CD14-positive monocyte (primary cell): ENCODE results near the gene C8G. TPM values are rescaled to one million over a fixed set of nuclear protein-coding genes. Genes with fewer than 3 reads are reported as not detected.

Source experiments
- DNase-seq, 3 donors: peaks; one replicate each; pipeline ENCODE4 v3.0.0-alpha.2; 2011 to 2022
- H2AFZ ChIP-seq: 2 replicates; pipeline ENCODE4 v1.6.0; 2012; ENCODE audit warnings: mild to moderate bottlenecking, low read depth, low read length, inconsistent platforms; ENCODE audit not compliant: insufficient read depth, poor library complexity, severe bottlenecking
- H3K27ac ChIP-seq, 2 donors: 1 replicate in 1 of 2; 2 replicates in 1 of 2; pipeline ENCODE4 v1.5.1; 2012 to 2013; ENCODE audit warnings: low read length in 2 of 2, control low read depth in 1 of 2, inconsistent platforms in 1 of 2, low read depth in 1 of 2, mild to moderate bottlenecking in 1 of 2
- H3K27me3 ChIP-seq, 2 donors: one replicate each; pipeline versions ENCODE4 v1.6.0 to v1.6.1; 2011 to 2013; ENCODE audit warnings: low read length in 2 of 2; ENCODE audit not compliant: control insufficient read depth in 2 of 2, insufficient read depth in 2 of 2
- H3K36me3 ChIP-seq, 2 donors: replicated peaks in 1 of 2; 1 replicate in 1 of 2; 2 replicates in 1 of 2; pipeline versions ENCODE4 v1.5.1 to v1.6.1; 2012 to 2013; ENCODE audit warnings: low read length in 2 of 2, control low read depth in 1 of 2, inconsistent platforms in 1 of 2, mild to moderate bottlenecking in 1 of 2; ENCODE audit not compliant: insufficient read depth in 2 of 2, control insufficient read depth in 1 of 2
- H3K4me1 ChIP-seq, 2 donors: 1 replicate in 1 of 2; 2 replicates in 1 of 2; pipeline versions ENCODE4 v1.5.1 to v1.6.1; 2012 to 2013; ENCODE audit warnings: low read length in 2 of 2, control low read depth in 1 of 2, inconsistent platforms in 1 of 2, mild to moderate bottlenecking in 1 of 2, moderate library complexity in 1 of 2; ENCODE audit not compliant: insufficient read depth in 2 of 2, control insufficient read depth in 1 of 2
- H3K4me2 ChIP-seq: replicated peaks from 2 replicates; pipeline ENCODE3; 2012; ENCODE audit warnings: low read length, moderate library complexity, mild to moderate bottlenecking; ENCODE audit not compliant: poor library complexity, severe bottlenecking; ENCODE audit errors: extremely low read depth
- H3K4me3 ChIP-seq, 3 experiments: fragments of 200-600 bp in 1 of 3; sonication (generic) in 1 of 3; replicated peaks in 1 of 3; 1 replicate in 2 of 3; 2 replicates in 1 of 3; pipeline ENCODE4 v1.5.1; 2011 to 2013; ENCODE audit warnings: low read length in 3 of 3, mild to moderate bottlenecking in 3 of 3, control low read depth in 2 of 3, low read depth in 2 of 3, inconsistent platforms in 1 of 3, moderate library complexity in 1 of 3
- H3K79me2 ChIP-seq: 2 replicates; pipeline ENCODE4 v1.6.0; 2012; ENCODE audit warnings: mild to moderate bottlenecking, control low read depth, inconsistent platforms, low read length, moderate library complexity; ENCODE audit not compliant: insufficient read depth
- H3K9ac ChIP-seq: 2 replicates; pipeline ENCODE4 v1.6.0; 2017; ENCODE audit warnings: low read length, mild to moderate bottlenecking; ENCODE audit not compliant: insufficient read depth, poor library complexity, severe bottlenecking
- H3K9me3 ChIP-seq, 2 donors: replicated peaks in 1 of 2; 1 replicate in 1 of 2; 2 replicates in 1 of 2; pipeline versions ENCODE4 v1.5.1 to v1.6.1; 2012 to 2013; ENCODE audit warnings: low read length in 2 of 2, control low read depth in 1 of 2; ENCODE audit not compliant: control insufficient read depth in 1 of 2, insufficient read depth in 1 of 2
- H4K20me1 ChIP-seq: 2 replicates; pipeline ENCODE4 v1.6.0; 2012; ENCODE audit warnings: mild to moderate bottlenecking, low read length, control low read depth, moderate library complexity; ENCODE audit not compliant: insufficient read depth
- H3K27ac Mint-ChIP-seq, 7 donors: one replicate each; pipeline ENCODE4 v1.8.0; 2020; ENCODE audit warnings: mild to moderate bottlenecking in 7 of 7, mixed read lengths in 7 of 7, moderate library complexity in 6 of 7, inconsistent platforms in 2 of 7
- H3K27me3 Mint-ChIP-seq, 3 donors: one replicate each; pipeline ENCODE4 v1.8.0; 2021 to 2022; ENCODE audit warnings: low read depth in 3 of 3, mild to moderate bottlenecking in 3 of 3, mixed read lengths in 3 of 3, moderate library complexity in 3 of 3, inconsistent platforms in 1 of 3
- H3K36me3 Mint-ChIP-seq, 2 donors: one replicate each; pipeline ENCODE4 v1.8.0; 2020; ENCODE audit warnings: mixed read lengths in 2 of 2, inconsistent platforms in 1 of 2, mild to moderate bottlenecking in 1 of 2
- H3K4me1 Mint-ChIP-seq: one replicate; pipeline ENCODE4 v1.8.0; 2020; ENCODE audit warnings: mild to moderate bottlenecking, mixed read lengths
- H3K4me3 Mint-ChIP-seq, 2 donors: one replicate each; pipeline ENCODE4 v1.8.0; 2020; ENCODE audit warnings: mild to moderate bottlenecking in 2 of 2, mixed read lengths in 2 of 2, moderate library complexity in 1 of 2
- H3K9me3 Mint-ChIP-seq, 7 donors: one replicate each; pipeline ENCODE4 v1.8.0; 2020 to 2022; ENCODE audit warnings: mixed read lengths in 7 of 7, mild to moderate bottlenecking in 6 of 7, moderate library complexity in 6 of 7, inconsistent platforms in 2 of 7
- CTCF ChIP-seq: fragments of 200-600 bp; IDR thresholded peaks from one replicate; pipeline ENCODE4 v1.8.0; 2022; ENCODE audit warnings: antibody characterized with exemption, mild to moderate bottlenecking
- WGBS: methylation state at CpG from one replicate; pipeline ENCODE4 v1.1.5; 2013; ENCODE audit warnings: missing lambda C conversion rate; ENCODE audit not compliant: insufficient coverage; 5-methylcytosine and 5-hydroxymethylcytosine counted together
- intact Hi-C, 2 donors: fragments of 100-400 bp; cut with micrococcal nuclease; formaldehyde crosslinking; loops; one replicate each; pipeline versions ENCODE4 v1.15.0 to v1.15.1; 2023
- polyA plus RNA-seq, 3 donors: library from polyadenylated mRNA; depleted of rRNA in 1 of 3; unstranded in 2 of 3; stranded (reverse) in 1 of 3; fragments of 300-500 nt in 2 of 3; fragments of >200 nt in 1 of 3; fragmentation: Illumina TruSeq in 2 of 3; gene quantifications; 1 replicate in 2 of 3; 2 replicates in 1 of 3; pipeline ENCODE4 v1.2.3, GENCODE V29; 2012 to 2021

C8G gene
- polyA plus RNA-seq, 3 donors, result 0.55 to 0.72 TPM; not detected in 1

- peaks cover 22 to 34% of the 10 kb centered on the region in 2 donors for H3K4me1 ChIP-seq
- no peaks in the 10 kb centered on the region for H3K9me3 ChIP-seq
- no peak for TF ChIP-seq CTCF
- no peaks in the 10 kb centered on the region for H3K79me2 ChIP-seq
- no peak overlapping the region for H3K27ac ChIP-seq
- Mint-ChIP-seq H3K9me3 (peaks cover 0 to 4% (median 0%) of the 10 kb centered on the region in 7 donors), H3K4me1 (peaks cover 19% of the 10 kb centered on the region), H3K27me3 (peaks cover 26 to 63% (median 35%) of the 10 kb centered on the region in 3 donors), H3K27ac (no peak overlapping the region), H3K4me3 (no peak overlapping the region), H3K36me3 (peaks cover 0 to 2% of the 10 kb centered on the region in 2 donors)
- no peaks in the 10 kb centered on the region for H4K20me1 ChIP-seq
- no peak for DNase-seq
- no peak overlapping the region for H3K9ac ChIP-seq
- no peak overlapping the region for H3K4me2 ChIP-seq
- H3K27me3 ChIP-seq, result peaks cover 0 to 29% of the 10 kb centered on the region in 2 donors
- no peak overlapping the region for H3K4me3 ChIP-seq
- H3K36me3 ChIP-seq, result no peaks in the 10 kb centered on the region
- WGBS, result 49% methylated on average over 38 of the region's 41 CpGs
- no peak overlapping the region for H2AFZ ChIP-seq
- intact Hi-C loops, result no loop called here
Observed at GRCh38 chr9:136978865-136979544, 34.0 kb downstream of the C8G start.

GRCh38 chr9:136979769-136980587 lies 34.9 kb downstream of the C8G start:
- no peak for DNase-seq
- Mint-ChIP-seq H3K4me3 (no peak overlapping the region), H3K9me3 (peaks cover 0 to 4% (median 0%) of the 10 kb centered on the region in 7 donors), H3K27ac (peak overlapping the region in 1 of 7 donors; percentile 78), H3K36me3 (peaks cover 0 to 3% of the 10 kb centered on the region in 2 donors), H3K27me3 (peaks cover 35 to 68% (median 44%) of the 10 kb centered on the region in 3 donors), H3K4me1 (peaks cover 15% of the 10 kb centered on the region)
- Histone ChIP-seq H3K4me2 (no peak overlapping the region), H3K27me3 (peaks cover 9 to 39% of the 10 kb centered on the region in 2 donors), H3K9me3 (no peaks in the 10 kb centered on the region), H3K27ac (no peak overlapping the region), H3K4me3 (no peak overlapping the region), H4K20me1 (no peaks in the 10 kb centered on the region), H3K79me2 (no peaks in the 10 kb centered on the region), H2AFZ (no peak overlapping the region), H3K9ac (no peak overlapping the region), H3K36me3 (no peaks in the 10 kb centered on the region), H3K4me1 (peaks cover 17 to 25% of the 10 kb centered on the region in 2 donors)
- WGBS, result 92% methylated on average over 20 of the region's 26 CpGs
- intact Hi-C loops, result no loop called here
- no peak for TF ChIP-seq CTCF
